Activated CD8-positive, alpha-beta memory T cell treated with anti-CD3 and anti-CD28 coated beads for 1 hour (primary cell): ENCODE measurements around the gene RAB3IP.

ENCODE experiments used
- DNase-seq, 2 donors: peaks; one replicate each; pipeline ENCODE4 v3.0.0-alpha.2; 2020; ENCODE audit warnings: low read depth in 1 of 2; ENCODE audit errors: extremely low read depth in 1 of 2

The RAB3IP gene, protein sequence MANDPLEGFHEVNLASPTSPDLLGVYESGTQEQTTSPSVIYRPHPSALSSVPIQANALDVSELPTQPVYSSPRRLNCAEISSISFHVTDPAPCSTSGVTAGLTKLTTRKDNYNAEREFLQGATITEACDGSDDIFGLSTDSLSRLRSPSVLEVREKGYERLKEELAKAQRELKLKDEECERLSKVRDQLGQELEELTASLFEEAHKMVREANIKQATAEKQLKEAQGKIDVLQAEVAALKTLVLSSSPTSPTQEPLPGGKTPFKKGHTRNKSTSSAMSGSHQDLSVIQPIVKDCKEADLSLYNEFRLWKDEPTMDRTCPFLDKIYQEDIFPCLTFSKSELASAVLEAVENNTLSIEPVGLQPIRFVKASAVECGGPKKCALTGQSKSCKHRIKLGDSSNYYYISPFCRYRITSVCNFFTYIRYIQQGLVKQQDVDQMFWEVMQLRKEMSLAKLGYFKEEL

DNA sequence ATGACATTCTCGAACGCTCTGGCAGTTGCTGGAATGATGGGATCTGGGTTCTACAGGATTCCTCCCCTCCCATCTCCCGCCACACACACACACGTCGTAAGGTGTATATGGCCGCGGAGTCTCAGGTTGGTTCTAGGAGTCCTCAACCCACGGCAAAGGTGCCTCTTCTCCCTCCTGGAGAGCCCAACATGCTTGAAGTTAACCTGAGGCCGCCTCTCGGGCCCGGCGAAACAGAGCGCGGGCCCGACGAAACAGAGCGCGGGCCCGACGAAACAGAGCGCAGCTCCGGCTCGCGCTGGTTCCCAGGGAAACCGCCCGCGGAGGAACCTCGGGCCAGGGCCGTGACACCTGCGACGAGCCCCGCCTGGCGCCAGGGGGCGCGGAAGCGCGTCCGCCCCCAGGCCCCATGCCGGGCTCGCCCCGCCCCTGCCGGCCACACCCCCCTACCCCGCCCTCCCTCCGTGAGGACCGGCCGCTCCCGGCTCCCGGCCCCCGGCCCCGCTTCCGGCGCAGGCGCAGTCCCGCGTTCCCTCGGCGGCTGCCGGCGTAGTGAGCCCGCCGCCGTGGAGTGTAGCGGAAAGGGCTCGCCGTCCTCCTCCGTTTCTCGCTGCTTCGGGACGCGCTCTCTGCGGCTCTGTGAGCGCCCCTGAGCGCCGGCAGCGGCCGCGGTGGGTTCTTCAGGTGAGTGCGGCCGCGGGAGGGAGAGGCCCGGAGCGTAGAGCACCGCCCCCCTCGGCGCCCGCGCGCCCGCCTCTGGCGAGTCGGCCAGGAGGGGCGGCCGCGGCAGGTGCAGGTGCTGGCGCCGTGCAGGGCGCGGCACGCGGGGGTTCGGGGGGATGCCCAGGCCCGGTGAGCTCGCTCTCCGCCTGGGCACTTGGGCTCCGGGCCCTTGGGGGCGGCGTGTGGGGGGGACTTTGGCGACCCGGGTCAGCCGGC lies at the start of gene RAB3IP:
RAB3IP (plus strand) TSS at position 510 of the 936 bp plus-strand sequence. CDS start 16,549 bp downstream, outside the sequence.
- peak; percentile 76 to 92 for DNase-seq

DNA sequence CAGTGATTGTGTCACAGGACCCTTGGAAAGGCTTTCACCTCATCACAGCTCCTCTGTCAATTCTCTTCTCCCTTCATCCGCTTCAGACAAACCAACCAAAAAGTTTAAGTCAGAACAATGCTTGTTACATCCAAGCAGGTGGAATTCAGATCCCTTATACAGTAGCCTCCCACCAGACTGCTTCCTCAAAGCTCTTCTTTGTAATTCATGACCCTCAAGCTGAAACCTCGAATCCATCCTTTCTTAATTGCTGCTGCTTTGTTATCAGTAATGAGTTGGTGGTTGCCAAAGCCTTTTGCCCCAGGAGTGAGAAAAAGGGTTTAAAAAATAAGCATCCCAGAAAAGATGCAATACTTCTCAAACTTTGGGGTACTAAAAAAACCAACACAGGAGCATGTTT lies 49.0 kb upstream of the RAB3IP start:
- DNase-seq, result no peak

- no peak for DNase-seq
Measured at GRCh38 chr12:69694123-69694522, 44.5 kb upstream of the RAB3IP start.

- DNase-seq, result no peak
Measured at GRCh38 chr12:69698054-69698453, 40.6 kb upstream of the RAB3IP start.

DNA sequence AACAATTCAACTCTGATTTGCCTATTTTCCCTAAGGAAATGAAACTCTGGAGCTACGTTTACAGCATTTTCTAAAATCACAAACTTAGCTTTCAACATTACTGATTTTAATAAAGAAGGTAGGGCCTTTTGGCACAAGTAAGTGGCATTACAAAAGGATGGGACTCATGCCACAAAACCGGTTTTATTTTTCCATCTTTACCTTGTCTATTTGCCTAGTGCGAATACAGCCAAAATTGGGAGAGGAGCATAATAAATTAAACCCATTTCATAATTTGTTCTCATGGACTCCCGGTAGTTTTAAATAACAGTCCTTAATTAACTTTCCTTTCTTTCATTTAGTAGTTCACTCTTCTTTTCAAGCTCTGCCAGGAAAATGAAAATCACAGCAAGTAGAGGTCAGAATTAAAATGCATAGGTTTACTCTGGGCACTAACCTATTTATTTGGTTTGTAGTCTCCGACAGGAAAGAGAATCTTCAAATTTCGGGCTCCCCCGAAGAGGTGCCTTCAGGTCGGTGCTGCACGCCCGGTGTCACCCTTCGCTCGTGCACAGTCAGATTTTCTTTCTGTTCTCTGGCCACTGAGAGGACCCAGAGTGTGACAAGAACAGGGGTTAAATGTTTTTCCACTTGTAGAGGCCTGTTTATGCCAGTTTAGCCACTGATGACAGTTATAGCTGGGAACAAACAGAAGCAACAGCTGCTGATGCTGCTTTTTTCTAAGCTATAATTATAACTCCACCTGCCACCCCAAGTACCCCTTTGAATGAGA lies 39.7 kb upstream of the RAB3IP start, which contains the start of gene BEST3:
BEST3 (minus strand) TSS at position 535 of the 772 bp plus-strand sequence. CDS start 1,505 bp downstream, outside the sequence.
- no peak for DNase-seq

DNA sequence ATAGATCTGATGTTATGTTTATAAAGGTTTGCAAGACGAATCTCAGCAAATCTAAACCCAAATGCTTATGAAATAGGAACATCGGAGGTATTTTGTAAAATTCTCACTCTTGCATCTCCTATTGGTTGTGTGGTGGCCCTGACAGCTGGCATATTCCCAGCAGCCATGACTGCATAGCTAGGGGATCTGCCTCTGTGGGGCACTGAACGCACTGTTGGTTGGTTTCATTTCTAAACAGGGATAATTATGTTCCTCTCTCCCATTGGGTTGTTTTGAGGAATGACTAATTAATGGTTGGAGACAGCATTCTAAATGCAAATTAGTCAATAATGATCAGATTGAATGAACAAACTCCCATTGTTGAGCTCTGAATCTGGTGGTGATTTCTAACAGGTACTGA lies 36.8 kb upstream of the RAB3IP start:
- no peak for DNase-seq

GRCh38 chr12:69703146-69703642 lies 35.5 kb upstream of the RAB3IP start:
- DNase-seq, result no peak

DNA sequence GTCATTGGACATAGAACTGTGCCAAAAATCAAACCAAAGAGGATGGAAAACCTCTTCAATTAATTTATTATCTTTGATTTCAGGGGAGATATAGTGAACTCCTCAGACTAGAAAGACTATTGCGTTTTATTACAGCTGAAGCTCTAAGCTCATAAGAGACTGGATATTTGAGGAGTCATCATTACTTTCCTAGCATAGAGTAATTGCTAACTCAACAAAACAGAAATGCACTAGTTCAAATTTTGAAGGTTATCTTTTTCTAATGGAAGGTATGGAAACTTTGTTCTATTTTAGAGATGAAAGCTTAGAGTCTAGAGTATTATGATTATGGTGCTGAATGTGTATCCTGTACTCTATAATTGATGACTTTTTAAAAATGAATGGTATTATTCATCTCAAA lies 34.3 kb upstream of the RAB3IP start:
- DNase-seq, result no peak

DNA sequence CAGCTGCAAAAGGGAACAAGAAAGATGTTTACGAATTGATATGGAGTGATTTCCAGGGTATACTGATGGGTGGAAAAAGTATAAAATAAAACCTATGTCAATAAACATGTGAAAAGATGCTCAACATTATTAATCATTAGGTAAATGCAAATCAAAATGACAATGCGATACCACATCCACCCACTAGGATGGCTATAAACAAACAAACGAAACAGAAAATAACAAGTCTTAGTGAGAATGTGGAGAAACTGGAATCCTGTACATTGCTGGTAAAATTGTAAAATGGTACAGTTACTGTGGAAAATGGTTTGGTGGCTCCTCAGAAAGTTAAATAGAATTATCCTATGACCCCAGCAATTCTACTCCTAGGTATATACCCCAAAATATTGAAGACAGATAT lies 30.0 kb upstream of the RAB3IP start:
- DNase-seq, result no peak

- no peak for DNase-seq
Measured at GRCh38 chr12:69712826-69713225, 25.8 kb upstream of the RAB3IP start.

DNA sequence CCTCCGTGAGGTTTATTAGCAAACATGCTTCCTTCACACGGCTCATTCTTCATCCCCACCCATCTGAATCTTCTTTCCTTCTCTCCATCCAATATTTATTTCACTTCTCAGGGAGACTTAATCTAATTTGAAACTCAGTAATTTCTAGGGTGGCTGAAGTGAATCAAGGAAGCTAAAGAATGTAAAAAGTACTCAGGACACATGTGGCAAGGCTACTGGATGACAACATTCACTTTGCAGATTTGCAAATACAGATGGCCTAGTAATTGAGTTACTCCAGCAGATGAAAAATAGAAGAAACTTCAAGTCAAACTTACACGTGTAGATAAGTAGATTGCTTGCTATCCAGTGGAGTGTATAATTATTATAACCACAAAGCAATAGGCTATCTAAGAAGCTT lies 24.1 kb upstream of the RAB3IP start:
- DNase-seq, result no peak

DNA sequence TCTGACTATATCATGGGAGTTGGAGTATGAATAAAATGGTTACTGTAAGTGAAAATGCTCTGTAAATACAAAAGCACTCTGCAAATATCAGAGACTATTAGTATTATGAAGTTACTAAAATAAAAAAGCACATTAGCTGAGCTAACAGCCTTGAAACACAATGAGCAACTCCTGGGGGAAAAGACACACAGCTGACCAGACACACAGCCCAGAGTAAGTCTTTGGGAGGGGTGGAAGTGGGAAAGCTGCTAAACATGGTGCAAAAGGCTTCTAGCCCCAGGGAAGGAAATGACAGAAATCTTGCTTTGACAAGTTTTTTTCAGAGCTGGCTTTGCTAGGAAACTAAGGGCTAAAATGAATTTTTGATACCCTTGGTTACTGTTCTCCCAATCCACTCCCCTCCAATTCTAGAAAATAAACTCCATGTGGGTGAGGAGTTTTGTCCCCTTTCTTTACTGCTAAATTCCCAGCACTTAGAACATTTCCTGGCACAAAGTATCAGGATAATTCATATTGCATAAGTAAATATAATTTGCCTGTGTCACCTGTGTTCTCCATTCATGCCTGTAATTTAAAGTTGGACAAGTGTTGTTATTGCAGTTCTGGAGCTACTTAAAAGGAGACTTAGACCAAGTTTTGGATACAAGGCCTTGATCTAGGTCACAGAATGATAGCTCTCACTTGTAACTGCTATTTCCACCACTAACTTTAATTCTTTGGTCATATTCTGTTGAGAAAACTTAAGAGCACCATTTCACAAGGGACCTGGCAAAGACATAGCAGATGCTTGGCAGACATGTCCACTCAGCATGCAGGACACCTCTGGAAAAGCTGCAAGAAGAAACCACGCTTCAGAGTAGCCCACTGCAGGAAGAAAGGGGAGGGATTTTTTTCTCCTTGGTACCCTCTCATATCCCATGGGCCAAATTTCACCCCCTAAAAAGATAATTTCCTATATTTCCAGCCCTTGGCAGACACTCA lies 19.0 kb upstream of the RAB3IP start:
- DNase-seq, result no peak

- DNase-seq, result no peak
Measured at GRCh38 chr12:69720750-69721149, 17.9 kb upstream of the RAB3IP start.

DNA sequence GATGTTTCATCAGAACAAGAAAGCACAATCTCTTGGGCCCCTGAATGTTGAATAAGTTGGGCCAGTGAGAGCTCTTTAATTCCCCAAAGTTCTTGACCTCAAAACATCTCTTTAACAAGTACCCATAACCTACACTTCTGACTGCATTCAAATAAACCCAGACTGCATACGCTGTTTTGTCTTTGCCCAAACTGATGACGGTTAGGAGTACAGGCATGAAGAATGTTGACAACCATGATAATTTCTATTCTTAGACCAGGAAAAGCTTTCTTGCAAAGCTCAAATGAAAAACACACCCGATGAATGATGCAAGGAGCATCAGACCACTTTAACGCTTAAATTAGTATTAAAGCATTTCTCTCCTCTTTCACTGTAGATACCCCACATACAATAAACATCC lies 11.7 kb upstream of the RAB3IP start:
- no peak for DNase-seq

DNA sequence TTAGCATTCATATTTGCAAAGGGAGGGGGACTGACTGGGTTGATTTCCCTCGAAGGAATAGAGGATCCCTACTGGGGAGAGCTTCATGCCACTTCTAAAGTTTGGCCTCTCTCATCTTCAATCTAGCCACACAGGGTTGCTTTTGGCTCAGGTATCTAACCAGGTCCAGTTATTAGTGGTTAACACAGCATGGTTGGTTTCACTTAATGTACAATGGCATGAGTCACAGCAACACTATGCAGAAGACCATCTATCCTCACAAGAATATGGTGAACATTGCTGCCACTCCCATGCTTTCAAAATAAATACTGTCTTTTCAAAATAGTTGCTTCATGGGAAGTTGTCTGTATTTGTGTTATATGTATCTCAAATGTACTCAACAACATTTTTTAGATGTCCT lies 6.6 kb upstream of the RAB3IP start:
- no peak for DNase-seq

GRCh38 chr12:69733638-69734037 lies 5.0 kb upstream of the RAB3IP start:
- no peak for DNase-seq

- peak; percentile 19 to 39 for DNase-seq
Measured at GRCh38 chr12:69739287-69740191, 879 bp downstream of the RAB3IP start.

GRCh38 chr12:69744109-69744508 lies 5.4 kb downstream of the RAB3IP start:
- no peak for DNase-seq
